ENCODE results near the gene ROBO2.

The ROBO2 gene, protein sequence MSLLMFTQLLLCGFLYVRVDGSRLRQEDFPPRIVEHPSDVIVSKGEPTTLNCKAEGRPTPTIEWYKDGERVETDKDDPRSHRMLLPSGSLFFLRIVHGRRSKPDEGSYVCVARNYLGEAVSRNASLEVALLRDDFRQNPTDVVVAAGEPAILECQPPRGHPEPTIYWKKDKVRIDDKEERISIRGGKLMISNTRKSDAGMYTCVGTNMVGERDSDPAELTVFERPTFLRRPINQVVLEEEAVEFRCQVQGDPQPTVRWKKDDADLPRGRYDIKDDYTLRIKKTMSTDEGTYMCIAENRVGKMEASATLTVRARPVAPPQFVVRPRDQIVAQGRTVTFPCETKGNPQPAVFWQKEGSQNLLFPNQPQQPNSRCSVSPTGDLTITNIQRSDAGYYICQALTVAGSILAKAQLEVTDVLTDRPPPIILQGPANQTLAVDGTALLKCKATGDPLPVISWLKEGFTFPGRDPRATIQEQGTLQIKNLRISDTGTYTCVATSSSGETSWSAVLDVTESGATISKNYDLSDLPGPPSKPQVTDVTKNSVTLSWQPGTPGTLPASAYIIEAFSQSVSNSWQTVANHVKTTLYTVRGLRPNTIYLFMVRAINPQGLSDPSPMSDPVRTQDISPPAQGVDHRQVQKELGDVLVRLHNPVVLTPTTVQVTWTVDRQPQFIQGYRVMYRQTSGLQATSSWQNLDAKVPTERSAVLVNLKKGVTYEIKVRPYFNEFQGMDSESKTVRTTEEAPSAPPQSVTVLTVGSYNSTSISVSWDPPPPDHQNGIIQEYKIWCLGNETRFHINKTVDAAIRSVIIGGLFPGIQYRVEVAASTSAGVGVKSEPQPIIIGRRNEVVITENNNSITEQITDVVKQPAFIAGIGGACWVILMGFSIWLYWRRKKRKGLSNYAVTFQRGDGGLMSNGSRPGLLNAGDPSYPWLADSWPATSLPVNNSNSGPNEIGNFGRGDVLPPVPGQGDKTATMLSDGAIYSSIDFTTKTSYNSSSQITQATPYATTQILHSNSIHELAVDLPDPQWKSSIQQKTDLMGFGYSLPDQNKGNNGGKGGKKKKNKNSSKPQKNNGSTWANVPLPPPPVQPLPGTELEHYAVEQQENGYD (N-terminal part only)

DNA sequence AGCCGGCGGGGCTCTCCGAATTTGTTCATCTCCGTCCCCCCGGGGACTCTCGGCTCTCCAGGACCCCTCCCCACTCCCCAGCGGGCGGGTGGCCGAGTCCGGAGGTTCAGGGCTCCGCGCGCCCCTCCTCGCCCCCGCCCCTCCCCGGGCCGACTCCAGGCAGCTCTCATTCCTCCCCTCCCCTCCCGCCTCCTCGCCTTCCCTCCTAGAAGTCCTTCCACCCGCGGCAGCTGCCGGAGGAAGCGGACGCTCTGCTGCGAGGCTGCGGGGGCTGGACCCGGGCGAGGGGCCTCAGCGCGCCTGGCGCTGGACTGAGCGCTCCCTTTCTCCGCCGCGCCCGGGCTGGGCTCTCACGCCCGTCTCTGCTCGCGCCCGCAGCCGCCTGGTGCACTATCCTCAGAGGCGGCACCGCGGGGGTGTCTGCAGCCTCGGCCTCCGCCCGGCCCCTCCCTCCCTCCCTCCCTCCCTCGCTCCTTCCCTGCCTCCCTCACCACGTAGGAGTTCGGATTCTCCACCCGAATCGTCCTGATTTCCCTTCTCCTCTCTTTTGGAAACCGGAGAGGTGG lies at the start of gene ROBO2:
ROBO2 (plus strand) TSS at position 494 of the 566 bp plus-strand sequence. CDS start 687 bp downstream, outside the sequence.
- no peaks in the 10 kb centered on the region for H3K4me1 Mint-ChIP-seq
- ATAC-seq = no peak

DNA sequence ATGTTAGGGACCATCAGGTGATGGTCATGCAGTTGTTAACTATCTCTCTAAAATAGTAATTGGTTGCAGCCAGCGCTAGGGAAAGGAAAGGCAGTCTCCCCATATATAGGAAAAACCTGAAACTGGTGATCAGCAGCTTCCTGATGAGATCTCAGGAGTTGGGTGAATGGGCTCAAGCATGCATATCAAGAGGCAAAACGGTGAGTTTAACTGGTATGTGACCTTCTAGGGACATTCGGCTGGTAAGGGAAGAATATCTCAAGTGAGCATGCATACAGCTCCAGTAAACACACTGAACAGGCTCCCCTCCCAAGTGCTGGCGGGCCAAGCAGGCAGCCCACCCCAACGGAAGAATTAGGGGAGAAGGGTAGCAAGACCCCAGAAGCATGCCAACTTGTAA lies 49.3 kb upstream of the ROBO2 start:
- DNase-seq (no peak), ATAC-seq (no peak)
- Mint-ChIP-seq H3K36me3 (ENCODE audit: low read depth) (no peaks in the 10 kb centered on the region), H3K27ac (no peak overlapping the region), H3K27me3 (no peaks in the 10 kb centered on the region), H3K4me1 (no peaks in the 10 kb centered on the region), H3K4me3 (no peak overlapping the region), H3K9me3 (no peaks in the 10 kb centered on the region)

More for the DNA sequence above, at the start of gene ROBO2:
- Mint-ChIP-seq H3K9me3 (no peaks in the 10 kb centered on the region), H3K27ac (no peak within 1 kb of the TSS), H3K36me3 (ENCODE audit: low read depth) (no peaks in the 10 kb centered on the region), H3K27me3 (peaks cover 35% of the 10 kb centered on the region), H3K4me3 (no peak within 1 kb of the TSS)
- DNase-seq = no peak

DNA sequence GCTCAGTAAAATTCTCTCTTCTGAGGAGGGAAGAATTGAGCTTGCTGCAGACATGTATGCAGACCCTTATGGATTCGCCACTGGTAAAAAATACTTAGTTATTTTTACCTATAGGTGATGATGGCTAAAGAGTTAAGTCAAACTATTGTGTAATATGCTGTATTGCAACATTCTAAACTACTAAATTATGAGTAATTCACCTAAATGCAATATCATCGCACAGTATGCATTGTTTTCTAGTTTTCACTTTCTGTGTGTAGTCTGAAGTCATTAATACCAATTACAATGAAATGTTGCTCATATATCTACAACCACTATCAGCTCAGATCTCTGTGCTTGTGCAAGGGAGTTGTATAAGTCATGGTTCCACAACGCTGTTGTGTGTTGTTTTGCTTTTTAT lies 48.7 kb upstream of the ROBO2 start:
- no peaks in the 10 kb centered on the region for H3K9me3 Mint-ChIP-seq
- no peaks in the 10 kb centered on the region for H3K36me3 Mint-ChIP-seq (ENCODE audit: low read depth)

DNA sequence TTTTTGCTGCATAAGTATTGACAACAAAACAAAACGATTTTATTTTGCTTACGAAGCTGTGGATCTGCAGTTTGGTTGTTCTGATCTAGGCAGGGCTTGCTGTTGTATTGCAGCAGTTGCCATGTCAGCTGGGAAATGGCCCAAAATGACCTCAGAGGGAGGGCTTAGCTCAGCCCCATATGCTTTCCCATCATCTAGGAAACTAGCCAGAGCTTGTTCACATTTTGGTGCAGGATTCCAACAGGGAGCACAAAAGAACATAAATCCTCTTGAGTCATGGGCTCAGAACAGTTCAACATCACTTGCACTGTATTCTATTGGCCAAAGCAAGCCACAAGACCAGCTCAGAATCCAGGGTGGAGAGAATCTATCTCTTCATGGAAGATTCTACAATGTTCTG lies 42.2 kb upstream of the ROBO2 start:
- Mint-ChIP-seq H3K27ac (no peak overlapping the region), H3K27me3 (no peaks in the 10 kb centered on the region), H3K4me3 (no peak overlapping the region), H3K9me3 (peaks cover 10% of the 10 kb centered on the region), H3K36me3 (ENCODE audit: low read depth) (no peaks in the 10 kb centered on the region), H3K4me1 (no peaks in the 10 kb centered on the region)
- DNase-seq (no peak), ATAC-seq (no peak)

More for the DNA sequence above, 48.7 kb upstream of the ROBO2 start:
- Mint-ChIP-seq H3K27ac (no peak overlapping the region), H3K4me3 (no peak overlapping the region), H3K4me1 (no peaks in the 10 kb centered on the region), H3K27me3 (no peaks in the 10 kb centered on the region)
- DNase-seq (no peak), ATAC-seq (no peak)

DNA sequence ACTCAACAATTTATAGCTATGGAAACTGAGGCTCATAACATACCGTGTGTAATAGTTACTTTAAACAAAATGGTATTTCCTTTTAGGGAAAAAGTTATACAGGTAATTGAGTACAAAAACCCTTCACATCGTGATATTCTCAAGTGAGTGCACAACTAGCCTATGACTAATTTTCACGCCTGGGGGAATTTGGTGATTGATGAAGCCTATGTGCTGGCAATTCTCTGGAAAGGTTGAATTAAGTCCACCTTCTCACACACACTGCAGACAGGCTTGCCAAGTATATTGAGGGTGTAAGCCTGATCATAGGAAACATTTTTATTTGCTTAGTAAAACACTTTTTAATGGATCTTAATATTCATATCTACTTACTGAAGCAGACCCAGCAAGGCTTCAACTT lies 41.3 kb upstream of the ROBO2 start:
- no peak overlapping the region for H3K4me3 Mint-ChIP-seq
- no peaks in the 10 kb centered on the region for H3K4me1 Mint-ChIP-seq
- ATAC-seq = no peak
- peaks cover 10% of the 10 kb centered on the region for H3K9me3 Mint-ChIP-seq
- DNase-seq = no peak
- H3K27me3 Mint-ChIP-seq = no peaks in the 10 kb centered on the region
- no peak overlapping the region for H3K27ac Mint-ChIP-seq
- H3K36me3 Mint-ChIP-seq (ENCODE audit: low read depth) = no peaks in the 10 kb centered on the region

DNA sequence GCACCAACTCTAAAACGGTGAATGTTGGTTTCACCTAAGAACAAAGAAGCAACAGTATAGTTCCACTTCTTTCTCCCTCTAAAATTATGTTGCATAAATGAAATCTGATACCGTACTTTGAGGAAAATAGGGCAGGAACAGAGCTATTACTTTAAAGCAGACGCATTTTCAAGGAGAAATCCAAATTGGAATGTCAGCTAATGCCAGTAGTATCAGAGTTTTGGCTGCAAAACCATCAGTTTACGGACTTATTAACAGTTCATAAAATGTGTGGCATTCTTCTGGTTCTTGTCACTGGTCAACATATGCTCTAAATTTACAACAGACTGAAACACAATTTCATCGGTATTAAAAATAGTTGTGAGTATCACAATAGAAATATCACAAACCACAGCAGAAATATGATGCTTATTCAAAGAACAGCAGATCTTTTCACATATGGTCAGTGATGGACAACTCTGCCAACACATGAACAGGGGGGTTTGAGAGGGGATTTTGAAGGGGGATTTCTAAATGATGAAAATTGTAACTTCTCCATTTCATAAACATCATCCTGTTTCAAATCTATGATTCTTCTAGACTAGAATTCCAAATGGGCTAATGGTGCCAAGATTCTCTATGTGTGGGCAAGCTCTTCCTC lies 38.7 kb upstream of the ROBO2 start:
- DNase-seq = no peak
- no peaks in the 10 kb centered on the region for H3K36me3 Mint-ChIP-seq (ENCODE audit: low read depth)
- peaks cover 10% of the 10 kb centered on the region for H3K9me3 Mint-ChIP-seq
- H3K27me3 Mint-ChIP-seq = no peaks in the 10 kb centered on the region
- no peak overlapping the region for H3K4me3 Mint-ChIP-seq
- ATAC-seq = no peak
- no peaks in the 10 kb centered on the region for H3K4me1 Mint-ChIP-seq
- no peak overlapping the region for H3K27ac Mint-ChIP-seq

DNA sequence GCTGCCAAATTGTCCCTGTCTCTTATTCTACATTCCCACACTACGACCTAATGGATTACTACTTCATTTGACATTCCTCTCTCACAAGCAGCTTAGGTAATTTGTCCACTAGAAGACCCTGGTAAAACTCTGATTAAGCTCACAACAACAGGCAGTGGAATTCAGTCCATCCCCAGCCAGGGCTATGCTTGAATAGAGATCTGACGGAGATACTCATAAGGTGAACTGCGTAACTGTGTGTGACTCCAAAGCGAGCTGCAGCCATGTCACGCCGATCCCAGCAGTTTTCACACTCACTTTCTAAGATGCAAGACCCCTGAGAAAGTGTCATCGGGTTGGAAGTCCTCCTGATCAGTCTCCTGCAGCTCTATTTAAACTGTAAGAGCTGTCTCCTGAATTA lies 25.7 kb upstream of the ROBO2 start:
- H3K9me3 Mint-ChIP-seq = peaks cover 12% of the 10 kb centered on the region
- no peak overlapping the region for H3K4me3 Mint-ChIP-seq
- H3K4me1 Mint-ChIP-seq = no peaks in the 10 kb centered on the region
- DNase-seq (no peak), ATAC-seq (no peak)
- no peaks in the 10 kb centered on the region for H3K36me3 Mint-ChIP-seq (ENCODE audit: low read depth)
- H3K27ac Mint-ChIP-seq = no peak overlapping the region
- H3K27me3 Mint-ChIP-seq = no peaks in the 10 kb centered on the region

DNA sequence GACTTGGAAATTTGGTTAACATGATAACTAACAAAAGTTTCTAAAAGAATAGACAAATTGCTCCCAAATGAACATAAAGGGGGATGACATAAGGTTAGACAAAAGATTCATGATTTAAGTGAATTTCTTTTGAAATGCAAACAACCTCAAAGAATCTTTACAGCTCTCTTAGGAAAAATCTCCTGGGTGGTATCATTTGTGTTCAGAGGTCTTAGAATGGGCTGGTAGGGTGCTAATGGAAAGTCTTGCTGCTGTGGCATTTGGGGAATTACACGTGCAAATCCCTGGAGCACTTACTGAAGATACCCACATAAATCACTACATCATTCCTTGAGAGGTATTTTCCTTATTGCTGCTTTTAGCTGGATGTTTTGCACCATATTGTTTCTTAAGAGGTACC lies 14.4 kb upstream of the ROBO2 start:
- peaks cover 5% of the 10 kb centered on the region for H3K9me3 Mint-ChIP-seq
- no peak overlapping the region for H3K27ac Mint-ChIP-seq
- H3K36me3 Mint-ChIP-seq (ENCODE audit: low read depth) = no peaks in the 10 kb centered on the region
- H3K27me3 Mint-ChIP-seq = no peaks in the 10 kb centered on the region
- no peak overlapping the region for H3K4me3 Mint-ChIP-seq
- no peak for ATAC-seq
- no peak for DNase-seq
- no peaks in the 10 kb centered on the region for H3K4me1 Mint-ChIP-seq

DNA sequence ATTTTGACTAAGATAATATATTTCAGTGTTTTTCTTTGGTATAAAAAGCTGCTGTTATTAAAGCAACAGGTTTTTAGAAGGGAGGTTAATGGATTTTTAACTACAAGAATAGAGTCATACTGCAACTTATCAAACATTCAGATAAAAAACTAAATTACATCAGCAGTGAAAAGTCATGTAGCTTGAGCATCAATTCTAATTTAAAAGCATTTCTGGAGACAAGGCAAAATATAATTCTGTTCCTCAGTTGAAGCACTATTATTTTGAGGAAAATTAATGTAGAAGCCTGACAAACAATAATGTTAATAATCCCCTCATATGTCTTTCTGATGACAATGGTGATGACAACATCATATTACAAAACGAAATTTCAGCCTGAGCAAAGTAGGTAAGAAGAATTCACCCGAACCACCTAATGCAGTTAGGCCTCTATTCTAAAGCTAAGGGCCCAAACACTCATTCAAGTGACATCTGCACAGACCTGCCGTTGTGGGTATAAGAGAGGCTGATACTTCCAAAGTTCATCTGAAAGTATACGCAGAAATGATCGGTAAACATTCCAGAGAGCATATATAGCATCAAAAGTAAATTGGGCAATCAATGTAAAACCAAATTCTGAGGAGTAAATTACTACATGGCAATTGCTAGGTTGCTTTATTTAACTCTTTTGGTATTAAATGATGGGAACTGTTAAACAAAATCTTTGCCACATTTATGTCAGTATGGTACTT lies 12.8 kb upstream of the ROBO2 start:
- Mint-ChIP-seq H3K4me3 (no peak overlapping the region), H3K27ac (no peak overlapping the region), H3K27me3 (no peaks in the 10 kb centered on the region), H3K9me3 (peaks cover 5% of the 10 kb centered on the region), H3K36me3 (ENCODE audit: low read depth) (no peaks in the 10 kb centered on the region), H3K4me1 (no peaks in the 10 kb centered on the region)
- ATAC-seq (no peak), DNase-seq (no peak)

DNA sequence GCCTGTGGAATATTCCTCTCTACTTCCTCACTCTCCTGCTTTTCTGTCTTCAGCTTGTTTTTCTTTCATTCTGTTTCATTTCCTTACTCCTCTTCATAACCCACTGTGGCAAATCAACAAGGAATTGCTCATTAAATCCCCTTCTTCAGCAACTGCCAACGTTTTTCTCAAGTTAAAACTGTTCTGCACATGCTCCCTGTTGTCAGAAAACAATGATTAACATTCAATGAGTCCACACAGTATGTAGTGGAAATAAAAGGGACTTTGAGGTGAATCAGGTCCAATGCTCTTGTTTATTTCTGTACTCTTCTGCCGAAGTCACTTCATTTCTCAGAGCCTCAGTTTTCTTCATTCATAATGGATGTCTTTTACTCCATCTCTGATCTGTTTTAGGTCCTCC lies 11.9 kb upstream of the ROBO2 start:
- Mint-ChIP-seq H3K27ac (no peak overlapping the region), H3K9me3 (peaks cover 3% of the 10 kb centered on the region), H3K36me3 (ENCODE audit: low read depth) (no peaks in the 10 kb centered on the region), H3K4me1 (no peaks in the 10 kb centered on the region), H3K27me3 (no peaks in the 10 kb centered on the region), H3K4me3 (no peak overlapping the region)
- DNase-seq = no peak
- ATAC-seq = no peak

DNA sequence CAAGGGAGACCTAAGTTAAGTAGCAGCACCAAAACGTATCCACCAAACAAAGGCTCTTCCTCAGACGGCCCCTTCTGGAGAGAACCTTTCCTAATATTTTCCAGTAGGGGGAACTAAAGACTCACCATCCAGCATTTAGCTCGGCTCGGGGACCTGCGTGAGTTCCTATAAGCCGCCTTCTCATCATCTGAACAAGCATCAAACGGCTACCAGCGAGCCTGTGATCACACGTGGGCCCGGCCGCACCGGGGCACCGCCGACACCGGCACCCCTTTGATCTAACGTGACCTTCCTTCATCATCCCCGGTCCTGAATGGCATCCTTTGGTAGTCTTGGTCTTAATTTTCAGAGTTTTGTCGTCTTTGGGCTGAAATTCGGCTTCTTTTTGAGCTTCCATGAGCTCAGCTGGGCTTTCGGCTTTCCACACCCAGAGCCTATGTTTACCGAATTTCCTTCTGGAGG lies 1.4 kb upstream of the ROBO2 start:
- H3K27me3 Mint-ChIP-seq = peaks cover 35% of the 10 kb centered on the region
- H3K36me3 Mint-ChIP-seq (ENCODE audit: low read depth) = no peaks in the 10 kb centered on the region
- H3K4me3 Mint-ChIP-seq = no peak overlapping the region
- ATAC-seq (no peak), DNase-seq (no peak)
- no peaks in the 10 kb centered on the region for H3K4me1 Mint-ChIP-seq
- no peak overlapping the region for H3K27ac Mint-ChIP-seq
- no peaks in the 10 kb centered on the region for H3K9me3 Mint-ChIP-seq

DNA sequence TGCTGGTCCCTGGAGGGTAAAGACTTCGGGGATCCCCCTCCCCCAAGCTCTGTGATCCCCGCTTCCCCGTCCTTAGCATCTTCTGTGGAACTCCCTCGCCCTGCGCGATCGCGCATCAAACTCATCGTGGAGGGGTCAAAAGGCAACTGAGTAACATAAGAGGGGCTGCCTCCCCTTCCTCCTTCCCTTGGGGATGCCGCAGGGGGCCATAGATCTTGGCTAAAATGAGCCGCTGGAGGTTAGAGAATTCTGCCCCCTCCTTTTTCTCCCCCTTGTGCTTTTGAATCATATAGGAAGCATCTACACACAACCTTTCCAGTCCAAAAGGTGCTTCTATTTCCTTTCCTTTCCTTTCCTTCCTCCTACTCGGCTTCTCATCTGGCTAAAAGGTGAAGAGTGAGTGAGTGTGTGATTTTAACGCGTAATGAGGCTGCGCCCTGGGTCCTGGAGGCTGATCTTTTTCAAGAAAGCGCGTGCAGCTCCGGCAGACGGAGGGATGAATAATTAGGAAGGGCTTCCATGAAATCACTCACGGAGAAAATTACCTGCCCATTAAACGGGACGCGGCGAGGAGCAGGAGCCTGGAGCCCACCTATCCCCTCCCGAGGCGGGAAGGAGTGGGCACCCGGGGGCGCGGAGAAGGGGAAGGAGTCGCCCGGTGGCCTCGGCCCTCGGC lies 831 bp upstream of the ROBO2 start:
- ATAC-seq = no peak
- no peak overlapping the region for H3K27ac Mint-ChIP-seq
- H3K27me3 Mint-ChIP-seq = peaks cover 35% of the 10 kb centered on the region
- DNase-seq = no peak
- no peak overlapping the region for H3K4me3 Mint-ChIP-seq
- H3K4me1 Mint-ChIP-seq = no peaks in the 10 kb centered on the region
- no peaks in the 10 kb centered on the region for H3K36me3 Mint-ChIP-seq (ENCODE audit: low read depth)
- no peaks in the 10 kb centered on the region for H3K9me3 Mint-ChIP-seq

DNA sequence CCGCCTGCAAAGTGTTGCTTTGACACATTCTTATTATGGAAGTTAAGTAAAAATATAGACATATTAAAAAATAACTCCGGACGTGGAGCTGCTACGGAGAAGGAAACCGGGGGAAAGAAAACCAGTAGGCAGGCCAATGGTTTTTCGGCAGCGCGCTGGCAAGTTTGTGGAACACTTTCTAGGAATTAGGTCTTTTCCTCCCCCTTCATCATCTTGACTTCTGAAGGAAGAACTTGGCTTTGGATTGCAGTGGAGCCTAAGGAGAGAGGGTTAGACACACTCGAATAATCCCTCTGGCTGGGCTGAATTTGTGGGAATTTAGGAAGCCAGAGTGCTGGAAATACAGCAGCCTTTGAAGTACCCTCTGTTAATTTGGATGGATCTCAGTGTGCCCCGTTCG lies 317 bp downstream of the ROBO2 start:
- H3K9me3 Mint-ChIP-seq = no peaks in the 10 kb centered on the region
- no peak overlapping the region for H3K4me3 Mint-ChIP-seq
- ATAC-seq = no peak
- no peaks in the 10 kb centered on the region for H3K36me3 Mint-ChIP-seq (ENCODE audit: low read depth)
- no peak for DNase-seq
- no peak overlapping the region for H3K27ac Mint-ChIP-seq
- peaks cover 35% of the 10 kb centered on the region for H3K27me3 Mint-ChIP-seq
- no peaks in the 10 kb centered on the region for H3K4me1 Mint-ChIP-seq

Data from activated naive CD8-positive, alpha-beta T cell treated with anti-CD3 and anti-CD28 coated beads, Interleukin-2, amount 50 U/mL, for 24 hours (primary cell).